CMK (cell line): ENCODE results near the gene CCDC47.

ENCODE experiments used
- DNase-seq: peaks from one replicate; pipeline ENCODE4 v3.0.0-alpha.2; 2010; ENCODE audit warnings: low read depth

Gene CCDC47

DNA sequence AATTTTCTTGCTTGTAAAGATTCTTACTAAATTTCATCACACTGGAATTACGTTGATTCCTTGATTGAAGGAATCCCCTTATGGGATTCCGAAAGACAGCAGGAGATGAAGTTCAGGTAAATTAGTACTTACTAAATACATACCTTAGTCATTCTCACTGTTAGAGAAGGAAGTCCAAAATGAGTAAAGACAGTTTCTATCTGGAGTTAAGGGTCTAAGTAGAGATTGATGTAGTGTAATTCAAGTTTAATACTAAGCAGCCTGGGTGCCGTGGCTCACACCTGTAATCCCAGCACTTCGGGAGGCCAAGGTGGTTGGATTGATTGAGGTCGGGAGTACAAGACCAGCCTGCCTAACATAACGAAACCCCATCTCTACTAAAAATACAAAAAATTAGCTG, 10.1 kb upstream of the CCDC47 start:
- DNase-seq = no peak

DNA sequence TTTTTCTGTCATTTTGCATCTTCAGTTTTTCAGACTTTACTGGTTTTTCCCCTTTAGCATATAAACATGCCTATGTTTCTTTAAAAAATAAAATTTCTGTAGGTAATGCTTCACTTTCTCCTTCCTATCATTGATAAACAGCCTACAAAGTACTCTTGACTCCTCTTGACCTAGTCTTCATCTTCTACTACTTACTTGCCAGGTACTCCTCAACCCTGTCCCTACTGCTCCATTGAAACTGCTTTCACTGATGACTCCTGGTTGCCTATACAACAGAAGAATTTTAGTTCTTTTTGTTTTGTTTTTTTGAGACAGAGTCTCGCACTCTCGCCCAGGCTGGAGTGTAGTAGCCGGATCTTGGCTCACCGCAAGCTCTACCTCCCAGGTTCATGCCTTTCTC, 7.5 kb upstream of the CCDC47 start:
- no peak for DNase-seq

DNA sequence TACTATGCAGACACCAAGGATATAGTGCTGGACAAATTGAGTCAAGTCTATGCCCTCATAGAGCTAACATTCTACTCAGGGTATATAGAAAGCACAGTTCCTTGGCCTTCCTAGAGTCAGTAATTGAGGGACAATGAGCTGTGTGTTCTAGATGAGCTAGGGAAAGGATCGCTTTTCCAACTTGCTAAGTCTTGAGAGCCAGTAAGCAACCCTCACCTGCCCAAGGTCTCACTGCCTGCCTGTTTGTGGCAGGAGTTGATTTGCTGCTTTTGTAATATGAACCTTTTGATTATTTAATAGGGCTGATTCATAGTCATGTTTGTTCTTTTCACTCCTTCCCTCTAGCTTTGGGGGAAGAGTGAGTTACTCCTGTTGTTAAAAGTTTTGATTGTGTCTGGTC, 7.1 kb upstream of the CCDC47 start:
- no peak for DNase-seq

DNA sequence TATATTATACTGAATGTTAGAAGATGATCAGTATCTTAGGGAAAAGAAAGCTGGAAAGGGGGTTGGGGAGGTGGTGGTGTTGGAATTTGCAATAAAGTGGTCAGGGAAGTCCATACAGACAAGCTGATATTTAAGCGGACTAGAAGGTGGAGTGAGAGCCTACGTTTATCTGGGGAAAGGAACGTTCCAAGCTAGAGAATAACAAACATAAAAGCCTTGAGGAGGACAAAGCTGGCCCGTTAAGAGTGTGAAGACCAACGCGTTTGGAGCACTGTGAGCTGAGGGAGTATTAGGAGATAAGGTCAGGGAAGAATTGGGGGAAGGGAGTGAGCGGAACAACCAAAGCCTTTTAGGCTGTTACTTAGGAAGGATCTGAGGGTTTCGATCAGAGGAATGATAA, 2.0 kb upstream of the CCDC47 start:
- no peak for DNase-seq

DNA sequence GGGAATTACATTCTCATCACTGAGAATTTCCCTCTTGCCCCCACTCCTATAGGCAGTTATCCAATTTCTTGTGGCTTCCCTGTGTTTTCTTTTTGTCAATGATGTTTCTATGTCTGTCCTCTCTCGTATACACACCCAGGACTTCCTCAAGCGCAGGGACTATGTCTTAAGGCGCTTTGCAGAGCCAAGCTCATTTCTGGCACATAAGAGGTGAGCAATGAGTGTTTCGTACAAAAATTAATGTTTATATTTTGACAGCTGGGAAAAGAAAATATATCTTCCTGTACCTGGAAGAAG, 1.5 kb upstream of the CCDC47 start:
- no peak for DNase-seq

DNA sequence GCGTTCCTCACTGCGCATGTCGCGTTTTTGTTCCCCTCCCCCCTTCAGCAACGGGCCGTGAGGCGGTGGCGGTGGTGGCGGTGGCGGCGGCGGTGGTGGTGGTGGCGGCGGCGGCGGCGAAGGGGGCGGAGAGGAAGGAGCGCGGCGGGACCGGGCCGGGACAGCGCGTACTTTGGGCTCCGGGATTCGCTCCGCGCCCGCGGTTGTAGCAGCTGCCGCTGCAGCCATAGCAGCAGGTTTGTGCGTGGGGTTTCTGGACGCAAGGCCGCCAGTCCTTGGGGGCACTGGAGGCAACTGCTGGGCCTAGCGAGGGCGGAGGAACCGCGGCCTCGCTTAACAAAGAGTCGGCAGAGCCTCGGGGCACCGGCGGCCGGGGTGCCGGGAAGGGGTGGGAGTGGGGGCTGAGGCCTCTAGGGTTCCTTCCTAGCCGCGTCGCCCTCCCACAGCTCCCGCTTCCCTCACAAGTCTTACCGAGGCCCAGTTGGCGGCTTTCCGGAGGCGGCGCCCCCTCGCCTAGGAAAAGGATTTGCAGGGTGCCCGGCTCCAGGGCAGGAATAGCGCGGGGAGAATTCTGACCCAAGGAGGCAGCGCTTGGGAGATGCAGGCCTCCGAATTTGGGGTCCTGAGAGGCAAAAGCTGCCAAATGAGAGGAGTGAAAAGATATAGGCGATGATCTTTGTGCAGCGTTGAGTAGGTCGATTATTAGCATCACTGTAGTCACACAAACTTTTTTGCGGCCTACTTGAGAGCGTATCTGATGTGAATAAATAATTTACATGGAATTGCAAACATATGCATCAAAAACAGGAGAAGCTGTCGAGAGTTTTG, 958 bp upstream of the CCDC47 start, which contains the start of gene DDX42:
DDX42 (plus strand) TSS at position 30 of the 828 bp plus-strand sequence. CDS start 12,880 bp downstream, outside the sequence.
- peak; percentile 46 for DNase-seq

DNA sequence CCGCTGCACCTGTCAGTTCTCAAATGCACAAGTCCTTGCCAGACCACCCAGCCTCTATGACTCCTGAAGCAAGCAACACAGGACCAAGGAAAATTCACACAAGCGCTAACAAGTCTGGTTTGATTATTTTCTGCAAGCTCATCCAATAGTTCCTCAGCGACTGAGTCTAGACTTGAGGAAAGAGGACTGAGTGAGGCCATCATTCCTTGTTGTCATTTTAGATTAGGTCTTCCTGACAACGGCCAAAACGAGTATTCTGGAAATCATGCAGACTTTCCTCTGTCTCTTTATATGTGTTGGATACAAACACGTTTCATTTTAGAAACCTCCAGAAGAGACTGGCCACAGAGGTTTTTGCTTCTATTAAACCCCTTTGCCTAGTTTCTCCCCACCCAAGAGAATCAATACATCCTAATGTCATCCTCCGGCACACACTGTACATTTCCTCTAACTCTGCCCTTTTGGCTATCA, 561 bp downstream of the CCDC47 start:
- DNase-seq = no peak

DNA sequence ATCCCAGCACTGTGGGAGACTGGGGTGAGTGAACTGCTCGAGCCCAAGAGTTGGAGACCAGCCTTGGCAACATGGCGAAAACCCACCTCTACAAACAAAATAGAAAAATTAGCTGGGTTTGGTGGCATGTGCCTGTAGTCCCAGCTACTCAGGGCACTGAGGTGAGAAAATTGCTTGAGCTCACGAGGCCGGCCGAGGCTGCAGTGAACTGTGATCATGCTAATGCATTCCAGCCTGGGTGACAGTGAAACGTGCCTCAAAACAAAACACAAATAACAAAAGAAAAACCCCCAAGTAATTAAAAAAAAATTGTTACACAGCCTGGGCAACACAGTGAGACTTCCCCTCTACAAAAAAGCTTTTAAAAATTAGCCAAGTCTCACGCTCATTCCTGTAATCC, 5.0 kb downstream of the CCDC47 start:
- no peak for DNase-seq

DNA sequence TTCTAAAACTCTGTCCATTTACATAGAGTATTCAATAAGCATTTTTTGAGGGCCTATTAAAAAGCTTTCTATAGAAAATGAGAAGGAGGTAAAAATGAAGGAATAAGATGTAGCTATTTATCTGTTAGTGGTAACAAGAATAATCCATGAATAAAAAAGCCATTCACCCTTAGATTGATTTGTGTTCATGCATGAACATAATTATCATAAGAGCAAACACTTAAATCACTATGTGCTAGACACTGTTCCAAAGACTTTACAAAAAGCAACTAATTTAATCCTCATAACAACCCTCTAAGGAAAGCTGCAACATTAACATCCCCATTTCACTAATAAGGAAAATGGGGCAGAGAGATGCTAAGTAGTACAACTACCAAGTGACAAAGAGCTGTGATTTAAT, 6.6 kb downstream of the CCDC47 start:
- DNase-seq = no peak

DNA sequence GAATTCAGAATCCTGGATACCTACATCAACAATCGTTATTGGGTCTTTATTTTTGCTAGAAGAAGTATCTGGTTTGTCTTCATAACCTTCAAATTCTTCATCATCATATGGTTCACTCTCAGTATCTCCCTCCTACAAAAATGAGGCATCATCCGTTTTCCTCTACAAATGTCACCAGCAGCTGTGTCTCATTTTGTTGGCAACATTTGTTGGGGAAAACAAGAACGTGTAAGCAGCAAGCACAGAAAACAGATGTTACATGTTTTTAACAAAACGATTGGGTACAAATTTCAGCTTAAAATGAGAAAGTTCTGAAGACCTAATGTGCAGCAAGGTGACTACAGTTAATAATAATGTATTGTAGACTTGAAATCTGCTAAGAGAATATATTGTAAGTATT, 8.7 kb downstream of the CCDC47 start:
- DNase-seq = no peak

DNA sequence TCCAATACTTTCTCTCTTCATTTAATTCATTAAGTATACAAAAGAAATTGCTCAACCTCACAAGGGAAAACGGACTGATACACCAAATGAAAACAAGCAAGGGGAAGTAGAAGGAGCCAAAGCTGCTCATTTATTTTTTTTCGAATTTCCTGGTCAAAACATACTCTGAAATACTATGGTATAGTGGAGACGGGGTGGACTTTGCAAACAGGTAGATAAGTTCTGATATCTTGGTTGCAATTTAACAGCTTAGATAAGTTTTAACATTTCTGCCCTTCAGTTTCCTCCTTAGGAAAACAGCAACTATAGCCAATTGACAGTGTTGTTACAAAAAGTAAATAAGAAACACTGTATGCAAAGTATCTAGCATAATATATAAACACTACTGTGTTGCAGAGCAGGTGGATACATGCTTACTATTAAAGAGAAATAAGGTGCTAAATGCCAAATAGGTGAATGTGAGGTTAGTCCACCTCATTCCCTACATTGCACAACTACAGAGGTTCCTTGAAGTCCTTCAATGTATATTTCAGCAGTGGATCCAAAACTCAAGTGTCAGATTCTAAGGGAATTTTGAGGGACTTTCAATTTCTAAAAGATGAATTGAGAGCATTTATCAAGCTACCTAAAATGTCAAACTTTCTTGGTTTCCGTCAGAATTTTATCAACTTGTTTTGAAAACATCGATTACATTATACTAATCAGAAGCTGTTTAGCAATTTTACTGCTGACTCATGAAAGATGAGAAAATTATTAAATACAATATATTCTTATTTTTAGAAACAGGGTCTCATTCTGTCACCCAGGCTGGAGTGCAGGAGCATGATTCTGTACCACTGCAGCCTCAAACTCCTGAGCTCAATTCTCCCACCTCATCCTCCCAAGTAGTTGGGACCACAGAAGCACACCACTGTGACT, 11.0 kb downstream of the CCDC47 start:
- no peak for DNase-seq

DNA sequence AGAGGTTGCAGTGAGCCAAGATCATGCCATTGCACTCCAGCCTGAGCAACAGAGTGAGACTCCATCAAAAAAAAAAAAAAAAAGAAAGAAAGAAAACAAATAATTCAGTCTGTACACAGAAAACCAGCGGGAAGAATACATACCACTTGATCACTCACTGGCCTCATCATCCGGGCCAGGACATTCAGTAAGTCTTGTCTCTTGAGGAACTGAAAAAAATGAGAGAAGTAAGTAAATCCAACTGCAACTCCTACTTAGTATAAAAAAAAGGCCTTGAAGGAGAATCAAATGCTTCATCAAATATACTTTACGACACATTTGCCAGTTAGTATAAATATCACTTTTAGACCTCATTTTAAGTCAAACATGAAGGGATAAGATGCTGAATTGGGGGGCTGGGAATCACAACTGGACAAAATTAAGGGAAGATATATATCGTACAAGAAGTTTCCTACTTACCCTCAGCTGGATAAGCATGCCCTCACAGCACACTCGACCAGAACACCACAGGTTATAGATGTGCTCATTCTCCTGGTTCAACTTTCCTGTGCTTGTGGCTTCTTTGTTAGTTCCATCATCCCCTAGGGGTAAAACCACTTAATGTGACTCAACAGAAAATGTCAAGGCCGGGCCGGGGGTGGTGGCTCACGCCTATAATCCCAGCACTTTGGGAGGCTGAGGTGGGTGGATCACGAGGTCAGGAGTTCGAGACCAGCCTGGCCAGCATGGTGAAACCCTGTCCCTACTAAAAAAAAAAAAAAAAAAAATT, 12.4 kb downstream of the CCDC47 start:
- DNase-seq = no peak

DNA sequence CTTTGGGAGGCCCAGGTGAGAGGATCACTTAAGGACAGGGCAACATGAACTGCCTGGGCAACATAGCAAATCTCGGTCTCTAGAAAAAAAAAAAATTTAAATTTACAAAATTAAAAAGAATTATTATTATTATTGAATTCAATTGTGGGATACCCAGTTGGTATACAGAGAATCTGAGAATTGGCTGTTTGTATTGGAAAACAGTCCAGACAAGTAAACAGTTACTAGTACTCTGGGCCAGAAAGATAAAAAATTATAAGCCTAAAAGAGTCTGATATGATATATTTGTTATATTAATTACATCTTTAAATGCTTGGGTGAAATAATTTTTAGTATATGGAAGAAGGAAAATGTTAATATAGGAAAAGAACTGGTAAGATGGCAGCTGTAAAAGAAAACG, 15.0 kb downstream of the CCDC47 start:
- no peak for DNase-seq

DNA sequence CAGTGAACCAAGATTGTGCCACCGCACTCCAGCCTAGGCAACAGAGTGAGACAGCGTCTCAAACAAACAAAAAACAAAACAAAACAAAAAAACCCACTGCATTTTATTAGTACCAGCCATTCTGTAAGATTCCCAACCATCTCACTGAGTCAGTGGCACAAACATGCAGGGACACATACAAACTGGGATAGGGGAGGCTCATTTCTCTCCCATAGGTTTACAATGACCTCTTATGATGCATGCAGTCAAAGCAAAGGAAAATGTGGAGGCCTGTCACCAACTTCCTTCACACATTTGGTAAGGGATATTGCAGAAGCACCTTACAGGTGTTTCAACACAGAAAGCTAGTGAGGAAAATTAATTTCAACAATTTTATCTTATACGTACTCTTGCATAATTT, 19.4 kb downstream of the CCDC47 start:
- DNase-seq = no peak

DNA sequence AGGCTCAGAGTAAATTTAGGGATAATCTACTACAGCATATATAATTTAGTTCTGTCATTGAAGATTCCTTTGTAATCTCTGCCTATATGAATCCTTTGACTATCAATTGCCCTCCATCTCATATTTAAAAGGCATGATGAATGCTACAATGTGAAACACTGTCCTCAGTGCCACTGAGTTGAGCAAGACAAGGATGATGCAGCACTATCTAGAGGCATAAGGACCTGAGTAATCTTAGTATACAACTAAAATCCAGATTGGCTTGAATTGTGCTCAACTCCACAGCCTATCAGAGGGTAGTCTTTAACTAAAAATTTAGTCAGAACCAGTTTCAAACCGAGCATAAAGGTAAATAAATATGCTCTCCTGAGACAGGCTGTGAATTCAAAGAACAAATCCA, 20.2 kb downstream of the CCDC47 start:
- no peak for DNase-seq

DNA sequence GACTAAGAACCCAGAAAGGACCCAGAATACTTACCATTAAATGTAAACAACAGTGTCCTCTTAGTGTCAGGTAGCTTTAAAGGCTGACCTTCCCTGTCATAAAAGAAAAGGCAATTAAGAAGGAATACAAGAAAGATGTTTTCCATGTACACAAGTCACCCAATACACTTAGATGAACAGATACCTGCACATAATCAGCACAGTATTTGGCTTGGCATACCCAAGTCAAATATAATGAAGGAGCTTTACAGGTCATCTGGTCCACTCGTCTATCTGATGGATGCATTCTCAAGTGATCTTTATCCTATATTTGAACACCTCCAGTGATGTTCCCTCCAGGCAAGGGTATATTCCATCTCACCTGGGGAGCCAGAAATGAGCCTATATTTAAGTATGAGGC, 20.7 kb downstream of the CCDC47 start:
- no peak for DNase-seq

DNA sequence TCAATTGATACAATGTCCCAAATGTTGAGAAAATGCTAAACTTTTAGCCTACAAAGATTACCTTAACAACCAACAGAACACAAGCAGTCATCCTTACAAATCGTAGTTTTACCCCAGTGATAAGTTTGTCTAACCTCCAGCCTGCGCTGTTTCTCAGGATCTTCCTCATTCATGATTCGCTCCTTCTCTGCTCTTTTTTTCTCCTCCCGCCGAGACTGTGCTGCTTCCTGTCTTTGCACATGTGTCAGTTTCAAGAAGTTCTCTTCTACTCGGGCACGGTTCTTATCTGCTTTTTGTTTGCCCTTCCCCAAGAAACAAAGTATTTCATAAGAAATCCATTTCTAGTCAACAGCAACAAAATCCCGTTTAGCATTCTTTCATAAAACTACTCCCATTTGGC, 21.6 kb downstream of the CCDC47 start:
- DNase-seq = no peak

DNA sequence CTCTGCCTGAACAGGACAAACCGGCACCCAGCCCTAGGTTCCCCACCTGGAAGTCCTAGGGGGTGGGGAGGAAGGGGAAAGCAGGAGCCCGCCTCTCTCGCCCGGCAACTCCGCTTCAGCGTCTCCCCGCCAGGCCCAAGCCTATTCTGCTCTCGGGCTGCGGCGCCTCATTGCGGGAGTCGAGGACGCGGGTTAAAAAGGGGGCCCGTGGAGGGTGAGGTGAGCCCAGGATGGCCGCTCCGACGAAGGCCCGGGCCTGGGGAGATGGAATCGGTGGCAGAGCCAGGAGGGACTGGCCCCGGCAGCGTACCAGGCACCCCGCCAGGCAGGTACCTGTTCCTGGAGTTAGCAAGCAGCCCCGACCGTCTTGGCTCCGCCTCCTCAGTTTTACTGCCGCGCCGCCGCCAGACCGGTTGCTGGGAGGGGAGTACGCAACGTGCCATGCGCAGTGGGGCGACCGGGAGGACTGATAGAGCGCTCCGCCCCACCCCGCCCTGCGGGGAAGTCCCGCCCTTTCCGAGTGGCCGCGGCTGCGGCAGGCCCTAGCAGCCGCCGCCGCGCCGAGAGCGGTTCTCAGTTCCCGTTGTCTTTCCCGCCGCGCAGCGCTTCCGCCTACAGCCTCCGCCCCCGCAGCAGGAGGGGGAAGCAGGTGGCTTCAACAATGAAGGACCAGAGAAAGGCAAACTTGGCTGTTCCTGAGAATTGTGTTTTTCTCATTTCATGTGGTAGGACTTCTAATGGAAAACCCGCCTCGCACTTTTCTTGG, 31.8 kb downstream of the CCDC47 start, which contains the start of gene STRADA:
STRADA (minus strand) TSS at position 392 of the 766 bp plus-strand sequence. CDS start 13,430 bp downstream, outside the sequence.
- peak; percentile 96 for DNase-seq

DNA sequence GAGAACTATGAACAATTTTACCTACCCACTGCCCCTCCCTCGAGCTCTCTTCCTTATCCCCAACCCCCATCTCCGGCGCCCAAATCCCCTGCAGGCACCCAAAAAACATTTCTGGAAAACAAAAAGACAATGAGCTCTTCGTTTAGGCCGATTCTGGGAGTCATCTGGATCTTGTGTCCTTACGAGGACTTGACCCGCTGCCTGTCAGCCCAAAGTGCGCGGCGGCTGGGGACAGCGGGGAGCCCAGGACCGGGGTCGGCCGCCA, 32.3 kb downstream of the CCDC47 start:
- no peak for DNase-seq

DNA sequence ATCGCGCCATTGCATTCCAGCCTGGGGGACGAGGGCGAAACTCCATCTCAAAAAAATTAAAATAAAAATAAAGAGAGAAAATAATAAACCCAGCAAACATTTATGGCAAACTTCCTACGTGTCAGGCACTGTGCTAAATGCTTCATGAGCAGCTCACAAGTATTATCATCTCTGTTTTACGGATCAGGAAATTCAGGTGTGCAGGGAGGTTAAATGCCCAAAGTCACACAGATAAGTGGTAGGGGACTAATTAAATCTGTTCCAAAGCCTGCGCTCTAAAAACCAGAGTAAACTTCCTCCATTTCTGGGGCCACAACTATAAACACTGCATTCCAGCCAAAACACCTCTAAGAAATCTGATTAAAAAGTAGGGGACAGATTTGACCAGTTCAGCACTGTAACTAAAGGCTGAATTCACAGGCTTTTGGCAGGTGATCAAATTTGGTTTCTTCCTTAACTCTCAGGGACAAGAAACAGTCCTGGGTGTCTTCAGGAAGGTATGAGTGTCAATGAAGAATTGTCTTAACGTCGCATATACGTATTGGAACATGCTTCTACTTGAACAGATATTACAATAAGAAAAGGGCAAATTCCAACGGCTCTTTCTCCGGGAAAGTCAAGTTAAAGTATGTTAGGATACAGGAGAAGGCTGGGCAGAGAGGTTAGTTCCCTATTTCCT, 32.8 kb downstream of the CCDC47 start:
- no peak for DNase-seq

DNA sequence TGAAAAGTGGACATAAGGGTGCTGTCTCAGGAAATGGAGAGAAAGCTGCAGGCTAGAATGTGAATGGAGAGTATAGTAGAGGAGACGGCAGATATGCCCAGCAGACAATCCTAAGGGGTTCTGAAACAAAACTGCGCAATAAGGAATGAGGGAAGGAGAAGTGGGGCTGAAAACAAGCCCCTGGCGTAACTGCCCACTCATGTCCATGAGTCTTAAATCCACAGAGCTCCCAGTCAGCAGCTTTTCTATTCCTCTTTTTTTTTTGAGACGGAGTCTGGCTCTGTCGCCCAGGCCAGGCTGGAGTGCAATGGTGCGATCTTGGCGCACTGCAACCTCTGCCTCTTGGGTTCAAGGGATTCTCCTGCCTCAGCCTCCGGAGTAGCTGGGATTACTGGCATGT, 37.7 kb downstream of the CCDC47 start:
- DNase-seq = no peak
